Activated B cell treated with CpG ODN at 0.5 μM for 24 hours (primary cell): ENCODE results near the gene GRID2. TPM values are rescaled to one million over a fixed set of nuclear protein-coding genes. Genes with fewer than 3 reads are reported as not detected.
"Not testable (repeated sequence)": the region's sequence is repeated elsewhere in the genome, so short reads cannot be mapped to it uniquely, and the experiment has no call there.

ENCODE experiments used
- ATAC-seq: fragments of 200-7000 bp; cut with Tn5 transposase; one replicate; pipeline ENCODE4 v1.10.0; 2021; ENCODE audit warnings: low read depth, mild to moderate bottlenecking, moderate library complexity
- CTCF ChIA-PET: fragments of 350-600 bp; sonication (Branson Sonifier 250); formaldehyde crosslinking; loops from one replicate; lab custom pipeline; 2021; ENCODE audit warnings: antibody characterized with exemption; lab: Charles Lee
- POLR2A ChIA-PET: fragments of 350-600 bp; sonication (Branson Sonifier 250); formaldehyde crosslinking; loops from one replicate; lab custom pipeline; 2021; ENCODE audit warnings: antibody characterized with exemption; lab: Charles Lee
- DNase-seq: peaks from one replicate; pipeline ENCODE4 v3.0.0; 2022
- H3K27ac Mint-ChIP-seq: one replicate; pipeline ENCODE4 v1.8.0; 2020; ENCODE audit warnings: mixed read lengths
- H3K27me3 Mint-ChIP-seq: one replicate; pipeline ENCODE4 v1.8.0; 2021; ENCODE audit warnings: mixed read lengths
- H3K36me3 Mint-ChIP-seq: one replicate; pipeline ENCODE4 v1.8.0; 2021; ENCODE audit warnings: low read depth, mixed read lengths
- H3K4me1 Mint-ChIP-seq: one replicate; pipeline ENCODE4 v1.8.0; 2021; ENCODE audit warnings: mixed read lengths
- H3K4me3 Mint-ChIP-seq: one replicate; pipeline ENCODE4 v1.8.0; 2020; ENCODE audit warnings: mild to moderate bottlenecking, mixed read lengths
- H3K9me3 Mint-ChIP-seq: one replicate; pipeline ENCODE4 v1.8.0; 2020; ENCODE audit warnings: mixed read lengths
- intact Hi-C: fragments of 100-400 bp; cut with micrococcal nuclease; formaldehyde crosslinking; loops from one replicate; pipeline ENCODE4 v1.15.1; 2024
- total RNA-seq: library from RNA; stranded (reverse); gene quantifications from 2 replicates; pipeline ENCODE4 v1.2.3, GENCODE V29; 2022
- TF ChIP-seq, protein P1 (sequence below): fragments of 200-600 bp; IDR thresholded peaks from one replicate; pipeline ENCODE4 v1.8.0; 2022; ENCODE audit warnings: antibody characterized with exemption, mild to moderate bottlenecking

The GRID2 gene
- total RNA-seq, 1 donor from 2014 or later = not detected

DNA sequence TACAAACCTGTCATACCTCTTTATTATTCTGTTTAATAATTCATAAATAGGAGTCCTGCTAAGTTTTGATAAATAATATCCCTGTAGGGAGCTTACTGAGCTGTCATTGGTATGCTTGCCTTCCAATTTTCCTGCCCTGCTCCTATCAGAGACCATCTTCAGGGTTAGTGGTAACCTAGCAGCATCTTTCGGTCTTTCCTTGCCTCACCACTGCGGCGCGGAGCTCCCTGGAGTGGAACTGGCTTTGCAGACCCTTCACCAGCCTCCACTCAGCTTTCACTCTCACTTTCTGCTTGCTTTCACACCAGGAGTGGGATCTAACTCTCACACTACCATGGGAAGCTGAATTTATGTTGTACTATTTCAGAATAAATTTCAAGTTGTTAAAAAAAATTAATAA, 1043.1 kb downstream of the GRID2 start:
- Mint-ChIP-seq H3K27ac (no peak overlapping the region), H3K4me1 (no peaks in the 10 kb centered on the region), H3K9me3 (peaks cover 6% of the 10 kb centered on the region), H3K36me3 (no peaks in the 10 kb centered on the region), H3K4me3 (no peak overlapping the region), H3K27me3 (no peaks in the 10 kb centered on the region)
- intact Hi-C loops = no loop called here
- DNase-seq (no peak), ATAC-seq (no peak)
- ChIA-PET CTCF (no interaction called here), POLR2A (no interaction called here)
- TF ChIP-seq, protein P1, sequence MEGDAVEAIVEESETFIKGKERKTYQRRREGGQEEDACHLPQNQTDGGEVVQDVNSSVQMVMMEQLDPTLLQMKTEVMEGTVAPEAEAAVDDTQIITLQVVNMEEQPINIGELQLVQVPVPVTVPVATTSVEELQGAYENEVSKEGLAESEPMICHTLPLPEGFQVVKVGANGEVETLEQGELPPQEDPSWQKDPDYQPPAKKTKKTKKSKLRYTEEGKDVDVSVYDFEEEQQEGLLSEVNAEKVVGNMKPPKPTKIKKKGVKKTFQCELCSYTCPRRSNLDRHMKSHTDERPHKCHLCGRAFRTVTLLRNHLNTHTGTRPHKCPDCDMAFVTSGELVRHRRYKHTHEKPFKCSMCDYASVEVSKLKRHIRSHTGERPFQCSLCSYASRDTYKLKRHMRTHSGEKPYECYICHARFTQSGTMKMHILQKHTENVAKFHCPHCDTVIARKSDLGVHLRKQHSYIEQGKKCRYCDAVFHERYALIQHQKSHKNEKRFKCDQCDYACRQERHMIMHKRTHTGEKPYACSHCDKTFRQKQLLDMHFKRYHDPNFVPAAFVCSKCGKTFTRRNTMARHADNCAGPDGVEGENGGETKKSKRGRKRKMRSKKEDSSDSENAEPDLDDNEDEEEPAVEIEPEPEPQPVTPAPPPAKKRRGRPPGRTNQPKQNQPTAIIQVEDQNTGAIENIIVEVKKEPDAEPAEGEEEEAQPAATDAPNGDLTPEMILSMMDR = no peak

DNA sequence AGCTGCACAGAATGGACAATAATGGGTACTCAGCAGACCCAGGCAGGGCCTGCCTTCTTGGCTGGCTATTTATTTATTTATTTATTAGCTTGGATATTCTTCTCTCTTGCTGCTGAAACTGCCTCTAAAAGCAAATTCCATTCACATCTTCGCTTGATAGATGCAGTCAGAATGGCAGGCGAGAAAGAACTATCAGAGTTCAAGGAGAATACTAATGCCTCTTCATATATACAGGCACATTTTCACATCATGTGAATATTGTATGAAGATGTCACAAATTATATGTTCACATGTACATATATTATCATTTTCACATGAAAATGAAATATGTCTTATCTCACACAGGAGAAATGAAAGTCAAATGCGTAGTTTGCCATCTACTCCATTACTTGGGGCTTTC, 1045.1 kb downstream of the GRID2 start:
- no peaks in the 10 kb centered on the region for H3K36me3 Mint-ChIP-seq
- no peak for DNase-seq
- H3K27ac Mint-ChIP-seq = no peak overlapping the region

DNA sequence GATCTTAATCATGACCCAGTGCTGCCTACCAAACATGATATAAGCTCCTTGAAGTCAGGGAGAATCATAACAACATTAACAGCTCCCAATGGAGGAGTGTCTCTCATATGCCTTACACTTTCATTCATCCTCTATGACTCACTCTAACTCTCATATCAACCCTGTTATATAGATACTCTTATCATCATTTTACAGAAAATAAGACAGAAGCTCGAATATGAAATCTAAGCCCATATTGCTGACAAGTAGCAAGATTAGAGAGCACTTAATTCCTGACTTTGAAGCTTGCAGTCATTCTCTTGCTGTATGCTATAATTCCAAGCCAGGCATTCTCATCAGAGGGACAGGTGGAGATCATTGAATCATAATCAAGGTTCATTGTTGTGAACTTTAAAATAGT, 1048.1 kb downstream of the GRID2 start:
- H3K27me3 Mint-ChIP-seq = no peaks in the 10 kb centered on the region
- H3K4me1 Mint-ChIP-seq = no peaks in the 10 kb centered on the region
- TF ChIP-seq, protein P1 = no peak
- intact Hi-C loops = no loop called here
- DNase-seq = no peak
- POLR2A ChIA-PET = no interaction called here
- CTCF ChIA-PET = no interaction called here
- H3K9me3 Mint-ChIP-seq = peaks cover 8% of the 10 kb centered on the region
- no peak for ATAC-seq
- no peak overlapping the region for H3K27ac Mint-ChIP-seq
- H3K36me3 Mint-ChIP-seq = no peaks in the 10 kb centered on the region
- no peak overlapping the region for H3K4me3 Mint-ChIP-seq

More for the DNA sequence above, 1045.1 kb downstream of the GRID2 start:
- H3K9me3 Mint-ChIP-seq = peaks cover 8% of the 10 kb centered on the region
- no peak overlapping the region for H3K4me3 Mint-ChIP-seq
- ChIA-PET POLR2A (no interaction called here), CTCF (no interaction called here)
- H3K27me3 Mint-ChIP-seq = no peaks in the 10 kb centered on the region
- TF ChIP-seq, protein P1 = no peak
- no peaks in the 10 kb centered on the region for H3K4me1 Mint-ChIP-seq
- intact Hi-C loops = no loop called here
- ATAC-seq = no peak

DNA sequence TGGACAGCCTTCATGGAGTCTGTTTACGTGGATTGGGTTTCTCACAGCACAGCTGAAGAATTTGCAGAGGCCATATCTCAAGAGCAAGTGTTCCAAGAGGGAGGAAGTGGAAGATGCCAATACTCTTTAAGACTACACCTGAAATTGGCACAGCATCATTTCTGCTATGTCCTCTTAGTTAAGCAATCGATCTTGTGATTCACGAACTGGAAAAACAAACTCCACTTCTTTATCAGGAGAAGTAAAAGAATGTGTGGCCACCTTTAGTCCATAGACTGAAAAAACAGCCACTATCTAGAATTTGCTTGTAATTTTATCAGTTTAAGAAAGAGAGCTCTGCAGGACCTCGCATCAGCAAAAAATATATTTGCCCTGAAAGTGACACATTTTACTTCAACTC, 1051.6 kb downstream of the GRID2 start:
- POLR2A ChIA-PET = no interaction called here
- DNase-seq = no peak
- TF ChIP-seq, protein P1 = no peak
- Mint-ChIP-seq H3K9me3 (peaks cover 6% of the 10 kb centered on the region), H3K4me3 (no peak overlapping the region), H3K27ac (no peak overlapping the region), H3K4me1 (no peaks in the 10 kb centered on the region), H3K27me3 (no peaks in the 10 kb centered on the region), H3K36me3 (no peaks in the 10 kb centered on the region)
- CTCF ChIA-PET = no interaction called here
- intact Hi-C loops = no loop called here
- no peak for ATAC-seq

DNA sequence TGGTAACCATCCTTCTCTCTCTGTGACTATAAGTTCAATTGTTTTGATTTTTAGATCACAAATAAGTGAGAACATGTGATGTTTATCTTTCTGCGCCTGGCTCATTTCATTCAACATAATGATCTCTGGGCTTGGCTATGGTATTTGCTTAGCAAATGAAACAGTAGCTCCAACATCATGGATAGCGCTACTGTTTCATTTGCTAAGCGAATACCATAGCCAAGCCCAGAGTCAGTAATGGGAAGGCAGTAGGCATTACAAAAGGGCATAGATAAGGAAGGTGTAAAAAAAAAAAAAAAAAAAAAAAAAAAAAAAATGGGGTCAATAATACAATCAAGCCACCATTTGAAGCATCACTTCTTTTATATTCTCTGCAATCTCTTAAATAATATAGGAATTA, 1055.8 kb downstream of the GRID2 start:
- no peaks in the 10 kb centered on the region for H3K4me1 Mint-ChIP-seq
- no peaks in the 10 kb centered on the region for H3K36me3 Mint-ChIP-seq
- ChIA-PET POLR2A (interaction anchor here (0.7 kb wide), 1 partner anchor 10 kb away, joined by 12 read pairs; no protein-coding TSS in a partner anchor), CTCF (no interaction called here)
- no peak overlapping the region for H3K4me3 Mint-ChIP-seq
- H3K27ac Mint-ChIP-seq = no peak overlapping the region
- no peaks in the 10 kb centered on the region for H3K9me3 Mint-ChIP-seq
- TF ChIP-seq, protein P1 = no peak
- DNase-seq (no peak), ATAC-seq (no peak)
- H3K27me3 Mint-ChIP-seq = no peaks in the 10 kb centered on the region
- intact Hi-C loops = no loop called here

DNA sequence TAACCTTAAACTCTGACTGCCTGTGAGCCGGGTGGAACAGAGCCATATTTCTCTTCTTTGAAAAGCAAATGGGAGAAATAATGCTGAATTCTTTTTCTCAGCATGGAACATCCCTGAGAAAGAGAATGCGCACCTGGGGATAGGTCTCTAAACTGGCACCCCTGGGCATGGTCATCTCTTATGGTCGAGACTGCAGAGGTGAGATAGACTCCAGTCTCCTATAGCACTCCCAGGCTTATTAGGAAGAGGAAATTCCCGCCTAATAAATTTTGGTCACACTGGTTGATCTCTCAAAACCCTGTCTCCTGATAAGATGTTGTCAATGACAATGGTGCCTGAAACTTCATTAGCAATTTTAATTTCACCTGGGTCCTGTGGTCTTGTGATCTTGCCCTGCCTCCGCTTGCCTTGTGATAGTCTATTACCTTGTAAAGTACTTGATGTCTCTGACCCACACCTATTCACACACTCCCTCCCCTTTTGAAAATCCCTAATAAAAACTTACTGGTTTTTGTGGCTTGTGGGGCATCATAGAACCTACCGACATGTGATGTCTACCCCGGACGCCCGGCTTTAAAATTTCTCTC, 1062.5 kb downstream of the GRID2 start:
- POLR2A ChIA-PET, H3K4me1 Mint-ChIP-seq, H3K36me3 Mint-ChIP-seq, H3K9me3 Mint-ChIP-seq, H3K4me3 Mint-ChIP-seq, intact Hi-C loops, CTCF ChIA-PET, H3K27ac Mint-ChIP-seq, H3K27me3 Mint-ChIP-seq, DNase-seq, ATAC-seq: not testable (repeated sequence)
